WTC11 (cell line): Measurements from ENCODE around the gene CYP2B6. TPM values are rescaled to one million over a fixed set of nuclear protein-coding genes. Genes with fewer than 3 reads are reported as not detected.
A peak's percentile ranks its signal among the peaks of the same experiment; 100 is the strongest.
"Not testable (repeated sequence)": the region's sequence is repeated elsewhere in the genome, so short reads cannot be mapped to it uniquely, and the experiment has no call there.

Experiments
- ATAC-seq: fragments of 200-7000 bp; cut with Tn5 transposase; 2 replicates; pipeline ENCODE4 v1.10.0; 2021; ENCODE audit warnings: mild to moderate bottlenecking, moderate library complexity
- CTCF ChIA-PET: fragments of 300-600 bp; sonication (Branson Sonifier 250); formaldehyde crosslinking; loops from one replicate; lab custom pipeline; 2021; ENCODE audit warnings: antibody characterized with exemption; lab: Charles Lee
- POLR2A ChIA-PET: fragments of 350-600 bp; sonication (Branson Sonifier 250); formaldehyde crosslinking; loops from one replicate; lab custom pipeline; 2021; ENCODE audit warnings: antibody characterized with exemption; lab: Charles Lee
- DNase-seq: peaks from one replicate; pipeline ENCODE4 v3.0.0; 2021; ENCODE audit warnings: low spot score
- H3K27ac Mint-ChIP-seq: 2 replicates; pipeline ENCODE4 v1.8.0; 2021; ENCODE audit warnings: mixed read lengths
- H3K27me3 Mint-ChIP-seq: 2 replicates; pipeline ENCODE4 v1.8.0; 2021; ENCODE audit warnings: low read depth, mild to moderate bottlenecking, moderate library complexity, mixed read lengths
- H3K36me3 Mint-ChIP-seq: 2 replicates; pipeline ENCODE4 v1.8.0; 2021; ENCODE audit warnings: mixed read lengths
- H3K4me1 Mint-ChIP-seq: 2 replicates; pipeline ENCODE4 v1.8.0; 2022; ENCODE audit warnings: mixed read lengths
- H3K4me3 Mint-ChIP-seq: 2 replicates; pipeline ENCODE4 v1.8.0; 2021; ENCODE audit warnings: mild to moderate bottlenecking, moderate library complexity, mixed read lengths
- H3K9me3 Mint-ChIP-seq: 2 replicates; pipeline ENCODE4 v1.8.0; 2021; ENCODE audit warnings: mixed read lengths
- AR ChIP-seq: fragments of 250-450 bp; sonication (Bioruptor Pico); IDR thresholded peaks from 2 replicates; pipeline ENCODE4 v1.9.0; 2021; ENCODE audit warnings: mild to moderate bottlenecking
- CREM ChIP-seq: sonication (generic); formaldehyde crosslinking; IDR thresholded peaks from 2 replicates; pipeline ENCODE4 v1.8.1; 2022; ENCODE audit warnings: mild to moderate bottlenecking, missing genetic modification reagents, moderate library complexity
- EMX1 ChIP-seq: fragments of 250-450 bp; sonication (Bioruptor Pico); IDR thresholded peaks from 2 replicates; pipeline ENCODE4 v1.8.0; 2021; ENCODE audit warnings: mild to moderate bottlenecking
- FOXK1 ChIP-seq: sonication (generic); formaldehyde crosslinking; IDR thresholded peaks from 2 replicates; pipeline ENCODE4 v1.8.0; 2022; ENCODE audit warnings: mild to moderate bottlenecking, moderate library complexity, missing genetic modification reagents
- GRHL2 ChIP-seq: fragments of 250-450 bp; sonication (Bioruptor Pico); IDR thresholded peaks from 2 replicates; pipeline ENCODE4 v1.8.0; 2022; ENCODE audit warnings: mild to moderate bottlenecking, moderate library complexity; ENCODE audit not compliant: insufficient replicate concordance, severe bottlenecking
- MAX ChIP-seq: sonication (generic); formaldehyde crosslinking; IDR thresholded peaks from 2 replicates; pipeline ENCODE4 v1.8.0; 2022; ENCODE audit warnings: mild to moderate bottlenecking, missing genetic modification reagents
- MXD4 ChIP-seq: fragments of 250-450 bp; sonication (Bioruptor Pico); IDR thresholded peaks from 2 replicates; pipeline ENCODE4 v1.8.0; 2021; ENCODE audit warnings: mild to moderate bottlenecking, moderate library complexity, borderline replicate concordance
- NR2C2 ChIP-seq: sonication (generic); formaldehyde crosslinking; IDR thresholded peaks from 2 replicates; pipeline ENCODE4 v1.8.0; 2022; ENCODE audit warnings: mild to moderate bottlenecking, missing genetic modification reagents
- PRDM15 ChIP-seq: sonication (generic); formaldehyde crosslinking; IDR thresholded peaks from 2 replicates; pipeline ENCODE4 v1.8.0; 2022; ENCODE audit warnings: missing genetic modification reagents
- RELA ChIP-seq: sonication (generic); formaldehyde crosslinking; IDR thresholded peaks from 2 replicates; pipeline ENCODE4 v1.8.1; 2022; ENCODE audit warnings: missing genetic modification reagents, mild to moderate bottlenecking, borderline replicate concordance
- RORB ChIP-seq: fragments of 250-450 bp; sonication (Bioruptor Pico); IDR thresholded peaks from 2 replicates; pipeline ENCODE4 v1.9.0; 2021; ENCODE audit warnings: mild to moderate bottlenecking
- TEAD1 ChIP-seq: sonication (generic); formaldehyde crosslinking; IDR thresholded peaks from 2 replicates; pipeline ENCODE4 v1.8.0; 2022; ENCODE audit warnings: mild to moderate bottlenecking, missing genetic modification reagents
- TP53 ChIP-seq: sonication (generic); formaldehyde crosslinking; IDR thresholded peaks from 2 replicates; pipeline ENCODE4 v1.8.1; 2023; ENCODE audit warnings: mild to moderate bottlenecking, missing genetic modification reagents
- ZBTB21 ChIP-seq: sonication (generic); formaldehyde crosslinking; IDR thresholded peaks from 2 replicates; pipeline ENCODE4 v1.8.1; 2023; ENCODE audit warnings: mild to moderate bottlenecking, missing genetic modification reagents, borderline replicate concordance
- ZBTB43 ChIP-seq: sonication (generic); formaldehyde crosslinking; IDR thresholded peaks from 2 replicates; pipeline ENCODE4 v1.8.1; 2023; ENCODE audit warnings: mild to moderate bottlenecking, missing genetic modification reagents
- ZNF121 ChIP-seq: sonication (generic); formaldehyde crosslinking; IDR thresholded peaks from 2 replicates; pipeline ENCODE4 v1.8.0; 2023; ENCODE audit warnings: missing genetic modification reagents
- ZNF138 ChIP-seq: sonication (generic); formaldehyde crosslinking; conservative IDR thresholded peaks from 2 replicates; pipeline ENCODE4 v1.8.1; 2022; ENCODE audit warnings: mild to moderate bottlenecking, moderate library complexity, missing genetic modification reagents
- ZNF232 ChIP-seq: sonication (generic); formaldehyde crosslinking; IDR thresholded peaks from 2 replicates; pipeline ENCODE4 v1.8.0; 2022; ENCODE audit warnings: mild to moderate bottlenecking, missing genetic modification reagents
- ZSCAN18 ChIP-seq: fragments of 250-450 bp; sonication (Bioruptor Pico); IDR thresholded peaks from 2 replicates; pipeline ENCODE4 v2.1.2; 2022; ENCODE audit warnings: mild to moderate bottlenecking, moderate library complexity
- total RNA-seq: library from RNA; stranded (reverse); gene quantifications from 3 replicates; pipeline ENCODE4 v1.2.3, GENCODE V29; 2021

CYP2B6 gene
- total RNA-seq, 1 experiment from 2014 or later = 10.3 TPM

GRCh38 chr19:40976134-40976533 is 14.9 kb upstream of the CYP2B6 start (continued):
- TF ChIP-seq RORB (CRISPR knock-in tag) (no peak), ZBTB21 (CRISPR knock-in tag) (no peak), ZSCAN18 (CRISPR knock-in tag) (no peak)

- Mint-ChIP-seq H3K36me3 (peaks cover 23% of the 10 kb centered on the region), H3K27ac (no peak overlapping the region)
Observed at GRCh38 chr19:40976724-40977123, 14.4 kb upstream of the CYP2B6 start.

GRCh38 chr19:40979759-40980158 is 11.3 kb upstream of the CYP2B6 start:
- POLR2A ChIA-PET, DNase-seq, H3K4me3 Mint-ChIP-seq, ATAC-seq: not testable (repeated sequence)
- peak overlapping the region; percentile 55; the same call in 1 of the 2 replicates for H3K27ac Mint-ChIP-seq
- peaks cover 28% of the 10 kb centered on the region for H3K27me3 Mint-ChIP-seq
- CTCF ChIA-PET = interaction anchor here (0.6 to 1.6 kb wide), 2 partner anchors 21 to 165 kb away, joined by 3 to 8 read pairs; no protein-coding TSS in a partner anchor
- peaks cover 29% of the 10 kb centered on the region for H3K9me3 Mint-ChIP-seq
- H3K4me1 Mint-ChIP-seq = peaks cover 56% of the 10 kb centered on the region
- peaks cover 24% of the 10 kb centered on the region for H3K36me3 Mint-ChIP-seq

More at GRCh38 chr19:40976724-40977123, 14.4 kb upstream of the CYP2B6 start:
- CTCF ChIA-PET = no interaction called here
- TF ChIP-seq ZNF232 (CRISPR knock-in tag) (no peak), MXD4 (CRISPR knock-in tag) (no peak), EMX1 (CRISPR knock-in tag) (no peak), ZBTB43 (CRISPR knock-in tag) (no peak), NR2C2 (no peak), RELA (no peak), PRDM15 (no peak), GRHL2 (CRISPR knock-in tag) (no peak), TP53 (CRISPR knock-in tag) (no peak), FOXK1 (no peak), ZNF138 (CRISPR knock-in tag) (no peak)
- ATAC-seq (no peak), DNase-seq (no peak)
- Mint-ChIP-seq H3K27me3 (peaks cover 19% of the 10 kb centered on the region), H3K4me3 (no peak overlapping the region), H3K4me1 (peaks cover 27% of the 10 kb centered on the region), H3K9me3 (peaks cover 38% of the 10 kb centered on the region)
- POLR2A ChIA-PET = no interaction called here

GRCh38 chr19:40980743-40981442 is 10.2 kb upstream of the CYP2B6 start:
- POLR2A ChIA-PET = interaction anchor here (0.6 kb wide), 1 partner anchor 180 kb away, joined by 4 read pairs; no protein-coding TSS in a partner anchor
- H3K36me3 Mint-ChIP-seq = peaks cover 24% of the 10 kb centered on the region
- ATAC-seq = peak; percentile 31
- H3K9me3 Mint-ChIP-seq = peaks cover 29% of the 10 kb centered on the region
- peaks cover 28% of the 10 kb centered on the region for H3K27me3 Mint-ChIP-seq
- CTCF ChIA-PET = interaction anchor here (0.9 to 1.6 kb wide), 2 partner anchors 164 to 223 kb away, joined by 4 to 8 read pairs; no protein-coding TSS in a partner anchor
- peak overlapping the region; percentile 95 for H3K27ac Mint-ChIP-seq
- H3K4me1 Mint-ChIP-seq = peaks cover 56% of the 10 kb centered on the region
- peak overlapping the region; percentile 13 for H3K4me3 Mint-ChIP-seq
- DNase-seq = peak; percentile 27
- TF ChIP-seq CREM (CRISPR knock-in tag) (0 out of 2 replicates have a peak, but pooled peaks have one; percentile 15), TEAD1 (CRISPR knock-in tag) (0 out of 2 replicates have a peak, but pooled peaks have one; percentile 30), AR (0 out of 2 replicates have a peak, but pooled peaks have one; percentile 61), ZNF121 (CRISPR knock-in tag) (peak; percentile 96), MAX (CRISPR knock-in tag) (peak; percentile 51; the same call in 1 of the 2 replicates)
